OCI-M1 (cell line): ENCODE data around the gene RAB15.

ENCODE experiments used
- DNase-seq: peaks from one replicate; lab custom pipeline; 2025; lab: John Stamatoyannopoulos, UW

The RAB15 gene

DNA sequence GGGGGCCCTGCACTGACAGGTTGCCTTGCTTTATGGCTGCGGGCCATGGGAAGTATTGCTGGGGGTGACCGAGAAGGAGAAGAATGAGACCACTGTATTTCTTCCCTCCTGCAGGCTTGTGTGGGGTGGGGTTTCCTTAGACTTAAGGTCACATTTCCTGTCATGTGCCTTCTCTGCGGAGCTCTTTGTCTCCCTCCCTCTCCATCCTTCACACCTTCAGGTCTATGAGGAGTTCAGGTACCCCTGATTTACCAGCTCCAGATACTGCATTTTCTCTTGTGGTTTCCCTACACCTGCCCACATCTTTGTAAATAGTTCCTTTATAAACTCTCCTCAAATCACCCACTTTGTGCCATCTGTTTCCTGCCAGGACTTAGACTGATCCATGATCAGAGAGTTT lies 18.2 kb upstream of the RAB15 start:
- no peak for DNase-seq

DNA sequence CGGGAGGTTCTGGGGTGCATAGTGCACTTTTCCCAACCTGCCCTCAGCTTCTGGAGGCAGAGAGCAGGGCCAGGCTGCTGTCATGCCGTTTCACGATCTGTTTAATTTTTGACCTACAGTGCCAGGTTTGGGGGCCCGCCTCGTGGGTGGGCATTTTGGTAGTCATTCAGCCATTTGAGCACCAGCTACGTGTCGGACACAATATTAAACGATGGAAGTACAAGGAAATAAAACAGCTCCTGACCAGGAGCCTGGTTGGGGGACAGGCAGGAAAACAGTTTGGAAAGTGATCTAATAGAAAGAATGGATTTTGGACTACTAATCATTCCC lies 15.3 kb upstream of the RAB15 start:
- DNase-seq: no peak

DNA sequence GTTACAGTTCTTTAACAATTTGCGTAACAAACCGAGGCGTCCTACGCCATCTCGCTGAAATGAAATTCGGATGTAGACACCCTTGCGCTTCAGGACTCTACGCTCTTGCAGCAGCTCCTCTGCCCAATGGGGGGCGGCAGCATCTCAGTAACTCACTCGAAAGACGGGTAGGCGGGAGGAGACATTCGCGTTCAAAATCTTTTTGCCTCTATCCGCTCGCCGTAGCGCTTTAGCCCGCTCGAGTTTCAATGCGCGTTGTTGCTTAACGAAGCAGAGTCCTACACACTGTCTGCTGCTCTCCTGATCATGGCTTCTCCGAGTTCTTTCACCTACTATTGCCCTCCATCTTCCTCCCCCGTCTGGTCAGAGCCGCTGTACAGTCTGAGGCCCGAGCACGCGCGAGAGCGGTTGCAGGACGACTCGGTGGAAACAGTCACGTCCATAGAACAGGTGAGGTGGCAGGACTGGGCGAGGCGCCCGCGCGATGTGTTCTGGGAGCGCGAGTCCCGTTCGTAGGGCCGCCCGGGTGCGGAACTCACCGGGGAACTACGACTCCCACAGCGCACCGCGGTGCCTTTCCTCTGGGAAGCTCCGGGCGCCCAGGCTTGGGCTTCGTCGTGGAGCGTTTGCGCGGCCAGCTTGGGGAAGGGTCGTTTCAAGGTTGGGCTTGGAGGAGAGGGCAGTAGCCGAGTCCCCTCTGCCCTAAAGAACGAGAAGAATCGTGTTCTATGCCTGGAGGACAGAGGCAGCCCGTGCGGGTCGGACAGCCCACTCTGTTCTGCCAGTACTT lies 14.7 kb upstream of the RAB15 start, which contains the start of gene FNTB:
FNTB (plus strand) TSS at position 248 of the 790 bp plus-strand sequence; CDS start at position 307, 59 bp downstream.
- DNase-seq: peak; percentile 96

DNA sequence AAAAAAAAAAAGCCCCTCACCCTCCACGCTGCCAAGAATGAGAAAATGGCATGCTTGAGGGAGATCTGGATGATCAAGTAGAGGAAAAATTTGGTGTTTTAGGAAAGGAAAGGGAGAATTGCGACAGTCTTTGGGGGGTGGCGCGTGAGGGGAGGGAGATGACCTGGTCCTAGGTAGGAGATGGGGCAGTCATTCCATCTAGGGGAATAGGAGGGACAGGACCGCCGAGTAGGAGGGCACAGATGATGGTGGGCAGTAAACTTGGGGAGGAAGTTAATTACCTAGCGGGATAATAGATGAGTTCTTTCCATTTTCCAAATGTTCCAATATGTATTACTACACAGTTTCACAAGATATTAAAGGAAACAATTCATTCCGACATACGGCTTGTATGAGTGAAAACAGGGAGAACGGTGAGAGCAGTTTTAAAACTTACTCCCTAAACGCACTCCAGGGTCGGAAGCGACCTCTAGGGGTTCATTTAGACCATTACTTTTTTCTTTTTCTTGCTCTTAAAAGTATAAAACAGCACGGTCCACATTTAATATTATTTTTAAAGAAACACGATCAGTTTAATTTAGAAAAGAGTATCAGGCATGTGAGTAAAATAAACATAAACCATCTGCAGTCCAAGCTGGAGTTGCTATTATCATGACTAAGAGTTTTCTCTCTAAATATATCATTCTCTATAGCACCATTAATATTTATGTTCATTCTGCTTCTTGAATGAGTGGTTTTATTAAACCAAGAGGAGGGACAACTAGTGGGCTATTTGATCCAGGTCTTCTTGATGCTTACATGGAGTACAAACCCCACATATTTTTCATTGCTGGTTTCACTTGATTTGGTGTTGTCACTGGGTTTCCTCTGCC lies 11.5 kb upstream of the RAB15 start:
- DNase-seq: peak; percentile 57

DNA sequence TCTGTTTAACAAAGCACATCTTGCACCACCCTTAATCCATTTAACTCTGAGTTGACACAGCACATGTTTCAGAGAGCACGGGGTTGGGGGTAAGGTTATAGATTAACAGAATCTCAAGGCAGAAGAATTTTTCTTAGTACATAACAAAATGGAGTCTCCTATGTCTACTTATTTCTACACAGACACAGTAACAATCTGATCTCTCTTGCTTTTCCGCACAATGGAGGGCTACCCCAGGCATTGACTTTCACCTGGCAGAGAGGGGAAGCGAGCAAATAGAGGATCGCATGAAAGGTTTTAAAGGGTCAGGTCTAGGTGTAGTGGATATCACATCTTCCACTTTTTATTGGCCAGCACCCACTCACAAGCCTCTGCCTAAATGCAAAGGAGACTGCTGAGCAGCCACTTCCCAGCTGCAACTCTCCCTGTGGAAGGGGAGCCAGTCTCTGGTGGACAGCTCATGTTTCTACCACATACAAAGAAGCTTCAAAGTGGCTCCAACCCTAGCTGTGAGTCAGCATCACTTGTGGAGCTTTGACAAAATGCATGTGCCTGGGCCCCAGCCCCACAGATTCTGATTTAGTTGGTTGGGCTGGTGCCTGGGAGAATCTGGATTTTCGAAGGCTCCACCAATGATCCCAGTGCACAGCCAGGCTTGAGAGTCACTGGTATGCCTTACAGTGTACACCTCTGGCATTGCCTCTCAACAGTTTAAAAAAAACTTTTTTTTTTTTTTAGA lies 7.4 kb upstream of the RAB15 start:
- DNase-seq: no peak

DNA sequence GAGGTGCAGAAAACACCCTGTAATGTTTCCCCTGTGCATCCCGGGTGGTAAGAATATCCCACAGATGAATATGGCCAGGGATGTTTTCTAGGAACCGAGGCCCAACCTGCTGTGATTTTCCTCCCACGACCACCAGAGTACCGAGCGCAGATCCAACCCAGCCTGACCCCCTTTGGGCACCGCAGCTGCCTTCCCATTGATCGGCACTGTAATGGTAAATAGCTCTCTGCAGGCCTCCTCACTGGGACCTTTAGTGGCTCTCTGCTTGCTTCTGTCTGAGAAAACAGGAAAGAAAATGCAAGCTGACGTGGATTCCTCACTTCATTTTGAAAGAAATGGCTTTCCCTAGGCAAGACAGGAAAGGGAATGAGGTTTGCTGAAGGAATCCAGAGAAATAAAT lies 2.4 kb upstream of the RAB15 start:
- DNase-seq: no peak

DNA sequence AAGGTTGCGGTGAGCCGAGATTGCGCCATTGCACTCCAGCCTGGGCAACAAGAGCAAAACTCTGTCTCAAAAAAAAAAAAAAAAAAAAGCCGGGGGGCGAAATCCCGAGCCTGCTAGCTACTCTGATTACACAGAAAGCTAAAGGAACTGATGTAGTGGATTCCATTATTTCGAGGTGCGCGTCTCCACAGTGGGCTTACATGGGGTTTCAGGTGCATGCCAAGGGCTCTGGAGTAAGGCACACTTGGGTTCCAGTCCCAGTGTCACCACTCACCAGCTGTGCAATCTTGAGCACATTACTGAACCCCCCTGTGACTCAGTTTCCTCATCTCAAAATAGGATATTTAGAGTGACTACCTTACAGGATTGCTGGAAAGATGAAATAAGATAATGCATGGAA lies 1.7 kb upstream of the RAB15 start:
- no peak for DNase-seq

DNA sequence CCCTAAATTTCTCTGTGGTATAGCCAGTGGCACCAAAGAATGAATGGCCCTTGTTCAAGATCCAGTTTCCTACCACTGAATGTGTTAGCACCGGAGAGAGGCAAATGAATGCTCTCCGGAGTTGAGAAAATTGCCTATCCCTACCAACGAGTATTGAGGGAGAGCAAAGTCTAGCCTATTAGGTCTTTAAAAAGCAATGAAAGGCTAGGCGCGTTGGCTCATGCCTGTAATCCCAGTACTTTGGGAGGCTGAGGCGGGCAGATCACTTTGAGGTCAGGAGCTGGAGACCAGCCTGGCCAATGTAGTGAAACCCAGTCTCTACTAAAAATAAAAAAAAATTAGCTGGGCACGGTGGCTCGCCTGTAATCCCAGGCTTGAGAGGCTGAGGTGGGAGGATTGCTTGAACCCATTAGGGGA lies 898 bp upstream of the RAB15 start:
- no peak for DNase-seq

DNA sequence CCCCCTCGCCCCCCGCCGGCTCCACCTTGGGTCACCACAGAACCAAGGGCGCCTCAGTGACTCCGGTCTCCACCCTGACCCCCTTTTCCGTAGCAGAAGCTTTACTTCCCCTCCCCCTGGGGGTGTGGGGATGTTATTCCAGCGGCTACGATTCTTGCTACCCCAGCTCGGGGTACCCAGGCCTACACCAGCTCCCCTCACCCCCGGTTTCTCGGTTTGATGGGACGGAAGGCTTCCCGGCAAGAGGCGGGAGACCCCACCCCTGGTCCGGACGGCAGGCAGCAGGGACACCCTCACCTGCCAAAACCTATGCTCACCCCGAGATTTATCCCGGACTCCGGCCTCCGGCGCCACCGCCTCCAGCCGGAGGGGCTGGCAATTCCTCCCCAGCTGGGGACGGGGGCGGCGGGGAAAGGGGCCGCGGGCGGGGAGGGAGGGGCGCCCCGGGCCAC lies 619 bp downstream of the RAB15 start:
- no peak for DNase-seq

DNA sequence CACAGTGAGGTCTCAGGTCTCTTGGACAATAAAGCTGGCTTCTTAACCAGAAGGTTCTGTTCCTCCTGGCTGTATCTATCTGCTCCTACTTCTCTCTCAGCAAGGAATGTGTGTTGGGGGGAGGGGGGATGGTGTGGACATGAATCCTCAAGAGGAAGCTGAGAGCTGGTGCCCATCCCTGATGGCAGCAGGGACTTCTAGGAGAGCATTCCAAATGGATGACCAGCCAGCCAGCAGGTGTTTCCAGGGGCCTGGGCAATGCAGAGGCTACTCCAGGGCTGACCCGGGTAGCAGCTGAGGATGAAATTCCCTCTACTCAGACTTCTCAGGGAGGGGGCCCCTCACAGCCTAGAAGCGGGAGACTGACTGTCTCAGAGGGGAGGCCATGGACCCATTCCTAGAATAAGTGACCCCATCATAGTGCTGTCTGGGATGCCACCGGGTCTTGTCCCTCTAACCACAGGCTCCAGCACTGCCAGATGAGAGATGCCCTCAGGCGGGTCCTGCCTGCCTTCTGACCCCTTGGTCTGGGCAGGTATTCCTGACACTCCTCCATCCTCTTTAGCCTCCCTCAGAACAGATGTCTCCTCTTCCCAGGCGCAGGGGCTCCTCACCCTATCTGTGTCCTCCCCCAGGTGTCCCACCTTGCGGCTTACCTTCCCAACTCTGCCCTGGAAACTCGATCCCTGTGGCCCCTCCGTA lies 1.2 kb downstream of the RAB15 start:
- DNase-seq: no peak

DNA sequence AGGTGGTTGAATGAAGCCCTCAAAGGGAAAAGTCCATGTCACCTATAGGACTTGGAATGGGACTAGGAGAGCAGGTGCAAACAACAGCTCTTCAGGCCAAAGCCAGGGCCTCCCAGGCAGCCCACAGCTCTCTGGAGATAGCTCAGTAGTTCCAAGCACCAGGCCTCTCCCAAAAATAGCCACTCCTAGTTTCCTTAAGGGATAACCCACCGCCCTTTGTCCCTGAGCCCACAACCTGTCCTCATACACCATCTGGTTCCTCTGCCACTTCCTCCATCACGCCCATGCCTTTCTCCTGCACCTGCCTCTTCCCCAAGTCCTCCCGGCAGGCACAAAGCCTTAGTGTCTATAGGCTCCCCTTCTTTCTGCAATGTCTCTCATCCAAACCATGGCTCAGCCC lies 2.1 kb downstream of the RAB15 start:
- DNase-seq: no peak

DNA sequence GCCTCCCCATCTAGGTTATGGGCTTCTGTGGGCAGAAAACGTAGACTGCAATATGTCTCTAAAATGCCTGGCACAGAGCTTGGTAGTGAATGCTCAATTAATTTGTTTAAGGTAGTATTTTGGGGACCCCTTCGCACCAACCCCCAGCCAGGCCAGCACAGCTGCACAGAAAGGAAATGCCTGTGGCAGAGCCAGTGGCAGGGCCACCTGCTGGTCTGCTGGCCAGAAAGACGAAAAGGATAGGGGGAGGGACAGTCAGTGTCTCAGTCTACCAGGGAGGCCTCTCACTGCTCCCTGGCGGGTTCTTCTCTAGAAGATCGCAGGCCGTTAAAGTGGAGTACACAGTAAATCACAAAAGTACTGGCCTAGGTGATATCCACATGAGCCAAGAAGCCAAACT lies 3.5 kb downstream of the RAB15 start:
- no peak for DNase-seq

DNA sequence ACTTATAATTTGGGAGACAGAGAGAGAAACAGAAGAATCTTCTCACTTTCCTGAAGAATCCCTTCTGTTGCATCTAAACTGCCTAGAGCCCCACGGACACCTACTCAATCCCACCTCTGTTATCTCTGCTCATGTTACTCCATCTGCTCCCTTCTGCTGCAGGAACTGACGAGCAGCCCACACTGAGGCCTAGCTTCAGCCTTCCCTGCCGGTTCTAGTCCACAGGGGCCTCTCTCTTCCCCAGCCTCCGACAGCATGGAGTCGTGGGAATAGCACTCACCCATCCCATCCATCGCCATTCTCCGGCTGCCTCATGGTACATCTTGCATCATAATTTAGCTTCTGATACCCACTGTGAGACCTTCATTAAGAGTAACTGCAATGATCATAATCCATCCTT lies 4.0 kb downstream of the RAB15 start:
- DNase-seq: no peak

DNA sequence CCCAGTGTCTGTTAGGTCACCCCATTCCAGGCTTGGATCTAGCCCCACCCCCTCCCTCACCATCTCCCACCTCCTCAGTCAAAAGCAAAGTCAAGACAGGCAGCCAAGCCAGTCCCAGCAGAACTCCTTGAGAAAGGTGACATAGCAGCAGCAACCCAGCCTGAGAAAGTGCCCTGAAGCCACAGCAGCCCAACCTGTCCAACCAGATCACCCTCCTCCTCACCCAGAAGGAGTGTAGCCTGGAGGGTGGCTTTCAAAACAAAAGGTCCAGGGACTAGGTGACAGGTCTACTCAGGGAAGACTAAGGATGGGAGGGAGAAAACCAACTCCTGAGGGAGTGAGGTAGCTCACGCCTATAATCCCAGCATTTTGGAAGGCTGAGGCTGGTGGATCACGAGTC lies 5.2 kb downstream of the RAB15 start:
- DNase-seq: no peak

DNA sequence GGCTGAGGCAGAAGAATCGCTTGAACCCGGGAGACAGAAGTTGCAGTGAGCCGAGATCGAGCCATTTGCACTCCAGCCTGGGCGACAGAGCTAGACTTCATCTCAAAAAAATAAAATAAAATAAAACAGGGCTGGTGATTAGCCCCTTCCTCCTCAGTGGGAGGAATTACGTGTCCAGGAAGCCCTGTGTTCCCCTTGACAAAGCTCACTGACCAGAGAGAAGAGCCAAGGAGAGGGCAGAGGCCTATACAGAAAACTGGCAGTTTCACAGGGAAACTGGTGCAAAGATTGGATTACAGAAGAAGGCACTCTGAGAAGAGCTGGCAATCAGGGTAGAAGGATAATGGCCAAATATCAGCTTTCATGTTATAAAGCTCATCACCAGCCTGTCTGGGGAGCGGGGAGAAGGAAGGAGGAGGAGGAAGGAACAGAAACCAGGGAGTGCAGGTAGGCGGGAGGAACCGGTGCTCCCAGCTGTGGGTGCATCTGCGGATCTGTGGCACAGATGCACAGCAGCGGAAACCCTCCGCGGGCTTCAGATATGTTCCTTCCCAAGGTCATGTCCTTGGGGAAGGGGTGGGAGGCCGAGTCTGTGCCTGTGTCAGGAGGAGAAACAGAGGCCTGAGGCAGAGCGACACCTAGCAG lies 6.7 kb downstream of the RAB15 start:
- DNase-seq: no peak

DNA sequence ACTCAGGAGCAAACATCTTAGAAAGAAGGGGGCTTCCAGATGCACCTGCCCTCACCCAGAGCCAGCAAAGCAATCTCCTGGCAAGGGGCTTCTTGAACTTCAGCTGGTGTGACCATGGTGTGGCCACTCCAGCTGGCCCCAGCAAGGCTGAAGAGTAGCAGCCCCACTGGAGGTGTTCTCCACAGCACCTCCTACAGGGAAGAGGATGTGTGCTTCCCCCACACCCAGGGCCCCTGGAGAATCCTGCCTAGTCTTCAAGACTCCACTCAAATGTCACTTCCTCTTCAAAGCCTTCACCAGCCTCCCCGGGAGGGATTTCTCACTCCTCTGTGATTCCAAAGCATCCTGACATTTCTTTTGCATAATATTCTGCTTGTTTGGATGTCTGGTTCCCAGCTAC lies 8.5 kb downstream of the RAB15 start:
- DNase-seq: peak; percentile 16

DNA sequence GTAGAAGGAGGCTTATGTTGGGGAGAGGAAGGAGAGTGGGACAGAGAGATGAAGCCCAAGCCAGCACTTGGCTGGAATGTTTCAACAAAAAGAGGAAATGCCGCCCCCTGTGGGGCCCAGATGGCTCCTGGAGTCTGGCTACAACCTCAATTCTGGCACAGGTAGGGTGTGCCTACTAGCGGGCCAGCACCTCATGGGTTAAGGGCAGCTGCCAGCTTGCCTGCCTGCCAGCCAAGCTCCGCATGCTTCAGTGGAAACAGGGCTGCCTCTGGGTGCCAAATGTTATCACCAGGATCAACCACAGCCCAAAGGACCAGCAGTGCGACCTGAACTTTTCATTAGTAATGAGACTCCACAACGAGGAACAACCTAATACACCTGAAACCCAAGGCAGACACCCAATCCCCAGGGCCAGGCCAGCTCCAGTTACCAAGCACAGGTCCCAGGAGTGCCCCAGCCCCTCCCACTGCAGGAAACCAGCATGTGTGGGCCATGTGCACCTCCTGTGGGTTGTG lies 11.3 kb downstream of the RAB15 start:
- DNase-seq: no peak

DNA sequence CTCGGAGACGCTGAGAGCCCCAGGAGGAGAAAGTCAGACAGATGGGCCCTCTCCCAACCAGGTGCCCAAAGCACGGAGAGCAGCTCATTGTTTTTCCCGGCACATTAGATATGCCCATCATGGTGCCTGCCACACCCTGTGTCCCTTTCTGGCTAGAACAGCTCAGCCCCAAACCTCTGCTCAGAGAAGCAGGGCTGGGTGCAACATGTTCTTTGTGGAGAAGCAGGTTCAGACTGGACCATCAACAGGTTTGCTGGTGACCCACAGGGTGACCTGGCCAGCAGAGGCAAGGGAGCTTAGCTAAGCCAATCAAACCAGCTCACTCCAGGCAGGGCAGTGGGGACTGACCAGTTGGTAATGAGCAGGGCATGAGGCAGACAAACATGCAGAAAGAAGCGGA lies 13.4 kb downstream of the RAB15 start:
- no peak for DNase-seq

DNA sequence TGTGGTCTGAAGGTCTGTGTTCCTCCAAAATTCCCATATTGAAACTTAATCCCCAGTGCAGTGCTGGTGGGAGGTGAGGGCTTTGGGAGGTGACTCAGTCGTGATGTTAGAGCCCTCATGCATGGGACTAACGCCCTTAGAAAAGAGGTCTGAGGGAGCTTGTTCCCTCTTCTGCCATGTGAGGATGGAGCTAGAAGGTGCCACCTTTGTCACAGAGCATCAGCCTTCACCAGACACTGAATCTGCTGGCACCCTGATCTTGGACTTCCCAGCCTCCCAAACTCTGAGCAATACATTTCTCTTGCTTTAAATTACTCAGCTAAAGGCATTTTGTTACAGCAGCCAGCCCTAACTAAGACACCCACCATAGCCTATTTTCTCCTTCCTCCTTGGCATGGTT lies 13.9 kb downstream of the RAB15 start:
- no peak for DNase-seq

DNA sequence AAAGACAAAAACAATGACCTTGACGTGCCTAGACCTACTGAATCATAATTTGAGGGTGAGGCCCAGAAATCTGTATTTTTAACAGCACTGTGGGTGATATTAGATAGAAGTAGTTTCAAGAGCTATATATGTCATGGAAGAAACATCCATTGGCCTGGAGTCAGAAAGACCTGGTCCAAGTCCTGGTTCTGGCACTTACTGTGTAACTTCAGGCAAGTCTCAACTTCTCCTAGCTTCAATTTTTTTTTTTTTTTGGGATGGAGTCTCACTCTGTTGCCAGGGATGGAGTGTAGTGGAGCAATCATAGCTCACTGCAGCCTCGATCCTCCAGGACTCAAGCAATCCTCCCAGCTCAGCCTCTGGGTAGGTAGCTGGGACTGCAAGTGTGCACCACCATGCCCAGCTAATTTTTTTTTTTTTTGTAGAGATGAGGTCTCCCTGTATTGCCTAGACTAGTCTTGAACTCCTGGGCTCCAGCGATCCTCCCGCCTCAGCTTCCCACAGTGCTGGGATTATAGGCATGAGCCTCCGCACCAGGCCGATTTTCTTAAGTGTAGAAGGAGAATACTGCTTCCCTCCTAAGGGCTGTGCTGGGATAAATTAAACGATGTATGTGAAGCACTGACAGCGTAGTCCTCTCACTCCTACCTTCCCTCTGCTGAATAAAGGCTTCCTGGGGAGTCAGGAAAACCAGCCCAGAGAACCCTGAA lies 15.3 kb downstream of the RAB15 start:
- DNase-seq: no peak

DNA sequence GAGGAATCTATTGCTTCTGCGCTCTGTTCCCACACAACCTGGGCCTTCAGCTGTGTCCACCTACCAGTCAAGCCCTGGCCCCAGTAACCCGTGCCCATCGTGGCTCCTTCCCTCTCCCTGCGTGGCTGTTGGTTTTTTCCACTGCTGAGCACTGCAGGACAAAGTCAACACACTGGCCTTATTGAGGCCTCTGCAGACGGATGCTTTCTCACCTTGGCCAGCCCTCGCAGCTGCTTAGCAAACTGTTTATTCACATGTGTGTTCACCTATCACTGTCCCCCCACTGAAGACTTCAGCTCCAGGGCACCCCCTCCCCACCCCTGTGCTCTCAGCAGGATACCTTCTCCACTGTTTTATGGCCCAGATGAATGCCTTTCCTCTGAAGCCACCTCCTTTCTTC lies 16.8 kb downstream of the RAB15 start:
- no peak for DNase-seq
